Measurements from ENCODE around the gene ZNF595. TPM values are rescaled to one million over a fixed set of nuclear protein-coding genes. Genes with fewer than 3 reads are reported as not detected.
A peak's percentile ranks its signal among the peaks of the same experiment; 100 is the strongest.
"Not testable (repeated sequence)": the region's sequence is repeated elsewhere in the genome, so short reads cannot be mapped to it uniquely, and the experiment has no call there.

ZNF595 gene
- total RNA-seq, result 14.2 and 19.9 TPM in 2 replicates

GRCh38 chr4:52804-53479 lies at the start of gene ZNF595:
ZNF595 (plus strand) TSS chr4:53321; CDS start chr4:53489, 168 bp downstream.
- not testable (repeated sequence) for DNase-seq

- DNase-seq, result peak; percentile 8
Measured at GRCh38 chr4:9937-10870, 42.9 kb upstream of the ZNF595 start.

GRCh38 chr4:11095-11815 lies 41.9 kb upstream of the ZNF595 start:
- DNase-seq, result not testable (repeated sequence)

- peak; percentile 10 for DNase-seq
Measured at GRCh38 chr4:11816-12417, 41.2 kb upstream of the ZNF595 start.

- not testable (repeated sequence) for DNase-seq
Measured at GRCh38 chr4:18128-18527, 35.0 kb upstream of the ZNF595 start.

GRCh38 chr4:18589-18988 lies 34.5 kb upstream of the ZNF595 start:
- DNase-seq, result not testable (repeated sequence)

GRCh38 chr4:22882-23281 lies 30.2 kb upstream of the ZNF595 start:
- not testable (repeated sequence) for DNase-seq

GRCh38 chr4:24359-24758 lies 28.8 kb upstream of the ZNF595 start:
- not testable (repeated sequence) for DNase-seq

- not testable (repeated sequence) for DNase-seq
Measured at GRCh38 chr4:27501-27900, 25.6 kb upstream of the ZNF595 start.

- DNase-seq, result not testable (repeated sequence)
Measured at GRCh38 chr4:28767-29542, 24.2 kb upstream of the ZNF595 start.

GRCh38 chr4:33314-33713 lies 19.8 kb upstream of the ZNF595 start:
- DNase-seq, result not testable (repeated sequence)

- not testable (repeated sequence) for DNase-seq
Measured at GRCh38 chr4:36559-37415, 16.3 kb upstream of the ZNF595 start.

GRCh38 chr4:38202-38601 lies 14.9 kb upstream of the ZNF595 start:
- DNase-seq, result not testable (repeated sequence)

- DNase-seq, result not testable (repeated sequence)
Measured at GRCh38 chr4:43375-43774, 9.7 kb upstream of the ZNF595 start.

- not testable (repeated sequence) for DNase-seq
Measured at GRCh38 chr4:51253-51652, 1.9 kb upstream of the ZNF595 start.

- not testable (repeated sequence) for DNase-seq
Measured at GRCh38 chr4:51655-52277, 1.4 kb upstream of the ZNF595 start.

GRCh38 chr4:53521-53920 lies 400 bp downstream of the ZNF595 start:
- not testable (repeated sequence) for DNase-seq

GRCh38 chr4:64733-65132 lies 11.6 kb downstream of the ZNF595 start:
- not testable (repeated sequence) for DNase-seq

GRCh38 chr4:71830-72229 lies 18.7 kb downstream of the ZNF595 start:
- no peak for DNase-seq

- DNase-seq, result no peak
Measured at GRCh38 chr4:85951-86350, 32.8 kb downstream of the ZNF595 start.
